H1 (cell line): ENCODE data around the gene NKPD1. TPM values are rescaled to one million over a fixed set of nuclear protein-coding genes. Genes with fewer than 3 reads are reported as not detected.

ENCODE experiments used
- CTCF ChIA-PET: fragments of 300-600 bp; sonication (Branson Sonifier 250); formaldehyde crosslinking; loops from one replicate; lab custom pipeline; 2021; ENCODE audit not compliant: partially characterized antibody; lab: Charles Lee
- POLR2A ChIA-PET: fragments of 300-600 bp; sonication (Branson Sonifier 250); formaldehyde crosslinking; loops from one replicate; lab custom pipeline; 2021; ENCODE audit warnings: inconsistent platforms; ENCODE audit not compliant: partially characterized antibody; lab: Charles Lee
- DNase-seq, 2 experiments: peaks; one replicate each; pipeline versions ENCODE4 v3.0.0 to v3.0.0-alpha.2; 2010 to 2022; ENCODE audit warnings: low spot score in 2 of 2, low read depth in 1 of 2, mixed read lengths in 1 of 2
- FAIRE-seq: peaks from 2 replicates; lab custom pipeline; 2011; peaks lifted over from hg19 to GRCh38; lab: Jason Lieb, UNC
- H2AFZ ChIP-seq: 2 replicates; pipeline ENCODE4 v1.8.1; 2012; ENCODE audit warnings: low read length, inconsistent platforms
- H2AK5ac ChIP-seq: 2 replicates; pipeline ENCODE4 v1.6.1; 2013; ENCODE audit warnings: low read depth, low read length
- H2BK120ac ChIP-seq: replicated peaks from 2 replicates; pipeline ENCODE3; 2013; ENCODE audit warnings: low read depth, low read length, inconsistent platforms
- H2BK12ac ChIP-seq: 2 replicates; pipeline ENCODE4 v1.6.1; 2013; ENCODE audit warnings: low read depth, low read length
- H2BK15ac ChIP-seq: 2 replicates; pipeline ENCODE4 v1.6.1; 2013; ENCODE audit warnings: low read length
- H2BK20ac ChIP-seq: 2 replicates; pipeline ENCODE4 v1.6.1; 2013; ENCODE audit warnings: low read length
- H2BK5ac ChIP-seq: 2 replicates; pipeline ENCODE4 v1.6.1; 2013; ENCODE audit warnings: low read depth, low read length
- H3K14ac ChIP-seq: 2 replicates; pipeline ENCODE4 v1.6.1; 2013; ENCODE audit warnings: inconsistent platforms; ENCODE audit not compliant: insufficient read length
- H3K18ac ChIP-seq: 2 replicates; pipeline ENCODE4 v1.6.1; 2013; ENCODE audit warnings: low read length; ENCODE audit errors: extremely low read depth
- H3K23ac ChIP-seq: 2 replicates; pipeline ENCODE4 v1.6.1; 2013; ENCODE audit warnings: inconsistent platforms; ENCODE audit not compliant: insufficient read length
- H3K23me2 ChIP-seq: 2 replicates; pipeline ENCODE4 v1.6.1; 2013; ENCODE audit warnings: low read depth, low read length
- H3K27ac ChIP-seq: 2 replicates; pipeline ENCODE4 v1.6.1; 2011; ENCODE audit warnings: low read depth, low read length, inconsistent platforms
- H3K27me3 ChIP-seq, 4 experiments: replicated peaks in 1 of 4; 1 replicate in 1 of 4; 2 replicates in 3 of 4; pipeline versions ENCODE4 v1.6.1 to v1.8.1; 2011 to 2013; ENCODE audit warnings: low read length in 3 of 4, mild to moderate bottlenecking in 3 of 4, inconsistent platforms in 2 of 4, mixed read lengths in 2 of 4, moderate library complexity in 1 of 4; ENCODE audit not compliant: control insufficient read depth in 3 of 4, insufficient read depth in 3 of 4; ENCODE audit errors: extremely low read depth in 1 of 4
- H3K36me3 ChIP-seq, 4 experiments: 2 replicates each; pipeline versions ENCODE4 v1.6.1 to v1.8.1; 2011 to 2013; ENCODE audit warnings: mild to moderate bottlenecking in 4 of 4, low read length in 3 of 4, moderate library complexity in 2 of 4, control low read depth in 1 of 4, inconsistent platforms in 1 of 4; ENCODE audit not compliant: insufficient read depth in 4 of 4, control insufficient read depth in 2 of 4
- H3K4ac ChIP-seq: replicated peaks from 2 replicates; pipeline ENCODE3; 2013; ENCODE audit warnings: low read length, low read depth, mixed read lengths, inconsistent platforms; ENCODE audit not compliant: insufficient read length
- H3K4me1 ChIP-seq, 4 experiments: replicated peaks in 1 of 4; 1 replicate in 1 of 4; 2 replicates in 3 of 4; pipeline versions ENCODE4 v1.6.1 to v1.8.1; 2011 to 2013; ENCODE audit warnings: low read length in 3 of 4, inconsistent platforms in 2 of 4, mixed read lengths in 1 of 4; ENCODE audit not compliant: insufficient read depth in 4 of 4, control insufficient read depth in 3 of 4
- H3K4me2 ChIP-seq, 2 experiments: 2 replicates each; pipeline versions ENCODE4 v1.6.1 to v1.8.1; 2011 to 2013; ENCODE audit warnings: low read depth in 2 of 2, low read length in 2 of 2, control low read depth in 1 of 2, inconsistent platforms in 1 of 2, mild to moderate bottlenecking in 1 of 2; ENCODE audit not compliant: insufficient read depth in 1 of 2
- H3K4me3 ChIP-seq, 4 experiments: fragments of 200-600, 300-600 bp in 1 of 4; sonication (generic), shearing (Covaris generic), sonication (Bioruptor Twin) in 1 of 4; 2 replicates each; pipeline versions ENCODE4 v1.5.1 to v1.8.1; 2011 to 2016; ENCODE audit warnings: low read length in 4 of 4, low read depth in 3 of 4, control low read depth in 2 of 4, inconsistent platforms in 2 of 4, mild to moderate bottlenecking in 2 of 4, mixed read lengths in 1 of 4, moderate library complexity in 1 of 4; ENCODE audit not compliant: insufficient read depth in 2 of 4; ENCODE audit errors: extremely low read depth in 1 of 4
- H3K56ac ChIP-seq: replicated peaks from 2 replicates; pipeline ENCODE3; 2013; ENCODE audit warnings: low read depth, mild to moderate bottlenecking, mixed read lengths, low read length, inconsistent platforms; ENCODE audit not compliant: insufficient read length
- H3K79me1 ChIP-seq: 2 replicates; pipeline ENCODE4 v1.6.1; 2013; ENCODE audit warnings: low read depth, low read length, control low read depth
- H3K79me2 ChIP-seq, 2 experiments: 2 replicates each; pipeline versions ENCODE4 v1.6.1 to v1.8.1; 2012 to 2013; ENCODE audit warnings: low read length in 2 of 2, mild to moderate bottlenecking in 2 of 2, inconsistent platforms in 1 of 2; ENCODE audit not compliant: insufficient read depth in 2 of 2, control insufficient read depth in 1 of 2
- H3K9ac ChIP-seq, 4 experiments: replicated peaks in 1 of 4; 1 replicate in 1 of 4; 2 replicates in 3 of 4; pipeline versions ENCODE4 v1.6.1 to v1.8.1; 2011 to 2013; ENCODE audit warnings: low read depth in 3 of 4, low read length in 3 of 4, control low read depth in 2 of 4, mild to moderate bottlenecking in 2 of 4, moderate library complexity in 2 of 4, inconsistent platforms in 1 of 4; ENCODE audit errors: extremely low read depth in 1 of 4
- H3K9me3 ChIP-seq, 2 experiments: 2 replicates each; pipeline versions ENCODE4 v1.6.1 to v1.8.1; 2012 to 2013; ENCODE audit warnings: mild to moderate bottlenecking in 2 of 2, moderate library complexity in 2 of 2, control low read depth in 1 of 2, inconsistent platforms in 1 of 2, low read depth in 1 of 2, low read length in 1 of 2, mixed read lengths in 1 of 2; ENCODE audit not compliant: insufficient read depth in 2 of 2
- H4K20me1 ChIP-seq, 2 experiments: replicated peaks in 1 of 2; 2 replicates each; pipeline versions ENCODE3 to v1.8.1; 2011 to 2013; ENCODE audit warnings: inconsistent platforms in 2 of 2, low read length in 2 of 2, mild to moderate bottlenecking in 1 of 2; ENCODE audit not compliant: insufficient read depth in 2 of 2, control insufficient read depth in 1 of 2
- H4K5ac ChIP-seq: 2 replicates; pipeline ENCODE4 v1.6.1; 2013; ENCODE audit warnings: low read length, low read depth, mixed read lengths, inconsistent platforms; ENCODE audit not compliant: insufficient read length
- H4K8ac ChIP-seq: 2 replicates; pipeline ENCODE4 v1.8.0; 2013; ENCODE audit warnings: mild to moderate bottlenecking, moderate library complexity, low read length, inconsistent platforms; ENCODE audit not compliant: insufficient read depth; ENCODE audit errors: extremely low read depth
- H4K91ac ChIP-seq: replicated peaks from 2 replicates; pipeline ENCODE3; 2013; ENCODE audit warnings: low read length, mixed read lengths, inconsistent platforms; ENCODE audit not compliant: insufficient read length
- CREB1 ChIP-seq: IDR thresholded peaks from 2 replicates; pipeline ENCODE4 v1.6.1; 2012; ENCODE audit warnings: inconsistent platforms
- HDAC2 ChIP-seq, 2 experiments: fragments of 300-600 bp in 1 of 2; sonication (generic) in 1 of 2; IDR thresholded peaks; 2 replicates each; pipeline ENCODE4 v1.6.1; 2011 to 2012; ENCODE audit warnings: low read depth in 2 of 2, low read length in 2 of 2, mild to moderate bottlenecking in 2 of 2, moderate library complexity in 2 of 2, borderline replicate concordance in 1 of 2, inconsistent platforms in 1 of 2
- JUND ChIP-seq: IDR thresholded peaks from 2 replicates; pipeline ENCODE4 v1.6.1; 2011; ENCODE audit warnings: mild to moderate bottlenecking, improper control_type of control experiment, low read length
- MAFK ChIP-seq: IDR thresholded peaks from 2 replicates; pipeline ENCODE4 v1.6.1; 2012; ENCODE audit warnings: low read depth, mild to moderate bottlenecking, improper control_type of control experiment, low read length
- POU5F1 ChIP-seq: IDR thresholded peaks from 2 replicates; pipeline ENCODE4 v1.6.1; 2011; ENCODE audit warnings: low read depth, mild to moderate bottlenecking, low read length, moderate library complexity
- RXRA ChIP-seq: IDR thresholded peaks from 2 replicates; pipeline ENCODE4 v1.6.1; 2011; ENCODE audit warnings: low read depth, mild to moderate bottlenecking, low read length, moderate library complexity; ENCODE audit not compliant: insufficient read depth
- SIX5 ChIP-seq: IDR thresholded peaks from 2 replicates; pipeline ENCODE4 v1.6.1; 2011; ENCODE audit warnings: mild to moderate bottlenecking, low read depth, low read length
- YY1 ChIP-seq: IDR thresholded peaks from 2 replicates; pipeline ENCODE4 v1.6.1; 2011; ENCODE audit warnings: low read depth, mild to moderate bottlenecking, low read length
- WGBS, 2 experiments: shearing (Covaris generic) in 1 of 2; methylation state at CpG; one replicate each; pipeline versions ENCODE4 v1.1.6 to v1.1.7; 2013 to 2015; ENCODE audit warnings: low lambda C conversion rate in 2 of 2, mixed read lengths in 2 of 2, inconsistent platforms in 1 of 2, low coverage in 1 of 2, missing lambda C conversion rate in 1 of 2; ENCODE audit not compliant: insufficient replicate concordance in 2 of 2, insufficient coverage in 1 of 2, insufficient read length in 1 of 2; ENCODE audit errors: extremely low coverage in 1 of 2, missing lambda C conversion rate in 1 of 2; 5-methylcytosine and 5-hydroxymethylcytosine counted together
- polyA plus RNA-seq, 7 experiments: library from polyadenylated mRNA; depleted of rRNA in 3 of 7; stranded (reverse) in 5 of 7; unstranded in 2 of 7; fragments of >200 nt in 5 of 7; fragments of 200-250 nt in 2 of 7; gene quantifications; 1 replicate in 5 of 7; 2 replicates in 1 of 7; 4 replicates in 1 of 7; pipeline versions ENCODE4 v1.2.1 to v1.2.3, GENCODE V29; 2011 to 2013; ENCODE audit warnings: missing spikeins in 2 of 7, mixed read lengths in 2 of 7
- total RNA-seq: library from RNA; stranded (reverse); fragmentation: NEBNext Ultra II Directional; extraction: Animal tissue kit (Norgen Biotek cat#: 25700); gene quantifications from 2 replicates; pipeline ENCODE4 v1.2.1, GENCODE V29; 2021

The NKPD1 gene
- total and polyA plus RNA-seq, 2 of the 8 experiments (the other 6 are each of a cell fraction or from before 2014, with no cell fraction given) = 0.30 to 0.39 TPM

DNA sequence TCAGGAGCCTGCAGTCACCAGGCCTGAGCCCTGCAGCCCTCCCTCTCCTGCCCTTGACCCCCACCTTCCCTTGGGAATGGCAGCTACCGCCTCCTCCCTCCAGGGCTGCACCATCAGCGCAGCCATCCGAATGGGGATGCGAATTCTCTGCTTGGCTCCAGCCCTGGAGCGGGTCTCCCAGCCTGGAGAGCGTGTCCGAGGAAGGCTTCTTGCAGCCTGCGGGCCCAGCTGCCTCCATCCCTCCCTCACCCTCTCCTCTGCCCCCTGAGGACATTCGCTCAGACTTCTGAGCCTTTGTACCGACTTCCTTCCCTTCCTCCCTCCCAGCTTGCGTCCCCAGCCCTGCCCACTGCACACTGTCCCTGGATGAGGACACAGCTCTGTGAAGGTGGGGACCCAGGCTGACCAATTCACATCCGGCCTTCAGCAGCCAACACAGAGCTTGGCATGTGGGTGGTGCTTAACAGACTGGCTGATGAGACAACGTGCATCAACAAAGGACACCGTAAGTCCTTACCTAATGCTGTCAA is 6.0 kb upstream of the NKPD1 start:
- Histone ChIP-seq H3K23me2 (no peaks in the 10 kb centered on the region), H3K79me2 (no peaks in the 10 kb centered on the region), H4K5ac (no peak overlapping the region), H3K9ac (no peak overlapping the region; a peak in 2 of 7 replicates), H3K9me3 (no peaks in the 10 kb centered on the region), H3K79me1 (no peaks in the 10 kb centered on the region; the same call in 1 of the 2 replicates), H4K91ac (peak overlapping the region; percentile 47), H3K56ac (no peak overlapping the region), H2BK120ac (no peak overlapping the region), H3K14ac (no peak overlapping the region), H2BK5ac (peak overlapping the region; percentile 52; the same call in 1 of the 2 replicates), H3K36me3 (no peaks in the 10 kb centered on the region), H2AFZ (no peak overlapping the region), H2BK15ac (no peak overlapping the region), H4K8ac (0 out of 2 replicates have a peak overlapping the region, but pooled peaks have one; percentile 4), H2AK5ac (no peak overlapping the region), H3K4me3 (no peak overlapping the region), H2BK12ac (no peak overlapping the region; the same call in 1 of the 2 replicates), H3K23ac (no peak overlapping the region), H3K27ac (no peak overlapping the region), H2BK20ac (no peak overlapping the region), H3K4ac (no peak overlapping the region), H3K4me2 (no peak overlapping the region), H3K27me3 (no peaks in the 10 kb centered on the region), H4K20me1 (peaks cover 0 to 10% of the 10 kb centered on the region in 2 experiments), H3K18ac (no peak overlapping the region; the same call in 1 of the 2 replicates), H3K4me1 (peaks cover 0 to 7% (median 2%) of the 10 kb centered on the region in 4 experiments; a peak in 5 of 7 replicates)
- POLR2A ChIA-PET = interaction anchor here (1.1 to 3.7 kb wide), 4 partner anchors 9 to 262 kb away, joined by 3 to 21 read pairs (median 4); no protein-coding TSS in a partner anchor
- no peak for DNase-seq
- no peak for FAIRE-seq
- 70% methylated on average over 14 of the region's 14 CpGs; no CpG with 5 or more reads in 1 of the 2 experiments for WGBS, 2 experiments
- CTCF ChIA-PET = interaction anchor here (0.6 to 5.6 kb wide), 10 partner anchors 11 to 386 kb away, joined by 3 to 54 read pairs (median 6); partner anchors contain the start of genes BLOC1S3 and TRAPPC6A
- no peak for TF ChIP-seq RXRA
- TF ChIP-seq POU5F1 = no peak
- no peak for TF ChIP-seq MAFK
- TF ChIP-seq SIX5 = no peak
- no peak for TF ChIP-seq JUND
- TF ChIP-seq HDAC2 (IDR thresholded peaks at IDR 0.05; ENCODE audit: borderline replicate concordance in 1 of 2, low read depth in 2 of 2, low read length in 2 of 2) = no peak
- TF ChIP-seq YY1 = no peak
- no peak for TF ChIP-seq CREB1
